ENCODE measurements around the gene TMEM263. TPM values are rescaled to one million over a fixed set of nuclear protein-coding genes. Genes with fewer than 3 reads are reported as not detected.
"Not testable (repeated sequence)": the region's sequence is repeated elsewhere in the genome, so short reads cannot be mapped to it uniquely, and the experiment has no call there.

TMEM263 gene
- polyA plus RNA-seq (ENCODE audit: insufficient read length in 4 of 4) = 10 to 100 TPM; 76.0 to 85.1 (median 81.3) TPM

DNA sequence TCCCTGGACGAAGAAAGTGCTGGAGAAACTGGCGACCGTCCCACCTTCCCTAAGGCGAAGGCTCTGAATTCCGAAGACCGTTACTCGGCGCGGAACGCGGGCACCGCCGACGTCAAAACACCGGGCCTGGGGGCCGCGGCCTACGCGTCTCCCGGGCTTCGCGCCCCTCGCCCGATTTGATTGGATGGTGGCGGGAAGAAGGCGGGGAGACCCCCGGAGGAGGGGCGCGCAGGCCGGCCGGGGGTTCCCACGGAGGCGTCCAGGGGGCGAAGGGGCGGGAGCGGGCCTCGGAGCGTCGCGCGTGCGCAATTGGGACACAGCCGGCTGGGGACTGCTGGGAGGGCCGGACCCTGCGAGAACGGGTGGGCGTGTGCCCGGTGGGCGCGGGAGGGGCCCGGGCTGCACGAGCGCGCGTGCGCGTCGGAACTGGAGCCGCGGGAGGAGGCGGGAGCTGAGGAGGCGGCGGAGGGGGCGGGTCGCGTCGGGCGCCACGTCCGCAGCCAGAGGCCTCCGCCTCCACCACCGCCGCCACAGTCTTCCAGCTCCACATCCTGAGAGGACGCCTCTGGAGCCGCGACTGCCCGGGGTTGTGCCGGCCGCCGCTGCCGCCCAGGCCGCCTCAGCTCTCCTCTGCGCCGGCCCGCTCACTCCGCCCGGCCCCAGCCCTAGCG lies at the start of gene TMEM263:
TMEM263 (plus strand) TSS at position 531 of the 671 bp plus-strand sequence. CDS start 11,210 bp downstream, outside the sequence.
- peak; percentile 83 to 96 (median 94) for DNase-seq (ENCODE audit: low read depth in 4 of 4, low spot score in 2 of 4)

DNA sequence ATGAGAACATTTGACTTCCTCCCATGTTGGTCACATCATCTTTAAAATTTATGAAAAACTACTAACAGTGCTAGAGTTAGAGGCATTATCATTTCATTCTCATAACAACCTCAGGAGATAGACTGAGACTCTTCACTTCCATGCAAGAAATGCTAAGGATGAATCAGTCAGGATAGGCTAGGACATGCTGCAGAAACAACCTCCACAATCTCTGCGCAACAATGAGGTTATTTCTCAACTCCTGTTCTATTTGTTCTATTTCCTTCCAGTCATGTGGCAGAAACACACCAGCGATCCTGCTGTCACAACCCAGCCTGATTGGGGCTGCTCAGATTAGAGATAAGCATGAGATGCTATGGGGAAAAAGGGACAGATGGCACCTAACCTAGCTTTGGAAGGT lies 49.0 kb upstream of the TMEM263 start:
- no peak for DNase-seq (ENCODE audit: low read depth in 4 of 4, low spot score in 2 of 4)

DNA sequence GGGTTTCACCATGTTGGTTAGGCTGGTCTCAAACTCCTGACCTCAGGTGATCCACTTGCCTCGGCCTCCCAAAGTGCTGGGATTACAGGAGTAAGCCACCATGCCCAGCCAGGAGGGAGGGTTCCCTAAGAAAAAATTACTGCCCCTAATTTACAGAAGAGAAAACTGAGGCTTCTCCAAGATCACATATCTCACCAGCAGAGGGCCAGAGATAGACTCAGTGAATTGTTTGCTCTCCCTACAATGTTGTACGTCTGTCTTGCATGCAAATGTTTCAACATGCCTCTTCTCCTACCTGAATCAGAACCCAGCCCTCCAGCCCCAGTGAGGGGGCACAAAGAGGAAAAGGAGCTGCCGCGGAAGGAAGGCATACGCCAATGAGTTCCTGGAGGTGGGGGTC lies 48.3 kb upstream of the TMEM263 start:
- no peak for DNase-seq (ENCODE audit: low read depth in 4 of 4, low spot score in 2 of 4)

DNA sequence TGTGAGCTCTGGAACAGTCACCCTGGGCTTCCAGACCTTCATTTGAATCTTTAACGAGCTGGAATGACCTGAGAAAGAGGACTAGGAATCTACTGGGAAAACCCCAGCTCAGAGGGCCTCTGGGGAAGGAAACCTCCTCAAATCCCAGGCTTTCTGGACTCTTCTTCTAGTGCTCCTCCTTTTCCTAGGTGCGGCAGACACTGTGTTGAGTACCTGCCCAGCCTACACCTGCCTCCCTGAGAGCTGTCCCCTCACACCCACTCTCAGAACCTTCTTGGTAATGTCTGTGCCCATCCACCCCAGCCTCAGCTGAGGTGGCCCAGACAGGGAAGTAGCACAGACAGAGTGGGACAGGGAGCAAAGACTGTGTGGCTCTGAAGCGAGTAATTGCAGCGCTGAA lies 47.9 kb upstream of the TMEM263 start:
- no peak for DNase-seq (ENCODE audit: low read depth in 4 of 4, low spot score in 2 of 4)

DNA sequence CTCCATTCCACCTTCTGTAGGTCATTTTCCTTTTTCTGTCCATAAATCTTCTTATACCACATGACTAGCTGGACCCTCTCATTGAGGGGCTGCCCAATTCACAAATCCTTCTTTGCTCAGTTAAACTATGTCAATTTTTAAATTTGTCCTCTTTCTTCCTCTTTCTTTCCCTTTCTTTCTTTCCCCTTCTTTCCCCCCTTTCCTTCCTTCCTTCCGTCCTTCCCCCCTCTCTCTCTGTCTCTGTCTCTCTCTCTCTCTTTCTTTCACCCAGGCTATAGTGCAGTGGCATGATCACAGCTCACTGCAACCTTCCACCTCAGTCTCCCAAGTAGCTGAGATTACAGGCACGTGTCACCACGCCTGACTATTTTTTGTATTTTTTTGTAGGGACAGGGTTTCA lies 47.1 kb upstream of the TMEM263 start:
- DNase-seq (ENCODE audit: low read depth in 4 of 4, low spot score in 2 of 4) = no peak

DNA sequence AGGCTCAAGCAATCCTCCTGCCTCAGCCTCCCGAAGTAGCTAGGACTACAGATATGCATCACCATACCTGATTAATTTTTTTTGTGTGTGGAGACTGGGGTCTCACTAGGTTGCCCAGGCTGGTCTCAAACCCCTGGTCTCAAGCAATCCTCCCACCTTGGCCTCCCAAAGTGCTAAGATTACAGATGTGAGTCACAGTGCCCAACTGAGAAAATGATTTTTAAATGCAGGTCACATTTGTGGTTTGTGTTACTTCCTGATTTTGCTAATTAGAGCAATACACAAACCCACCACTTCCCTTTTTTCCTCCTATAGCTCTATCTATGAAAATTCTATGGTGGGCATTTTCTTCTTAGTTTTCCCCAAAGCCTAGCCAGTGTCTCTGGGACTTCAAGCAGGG lies 45.5 kb upstream of the TMEM263 start:
- no peak for DNase-seq (ENCODE audit: low read depth in 4 of 4, low spot score in 2 of 4)

DNA sequence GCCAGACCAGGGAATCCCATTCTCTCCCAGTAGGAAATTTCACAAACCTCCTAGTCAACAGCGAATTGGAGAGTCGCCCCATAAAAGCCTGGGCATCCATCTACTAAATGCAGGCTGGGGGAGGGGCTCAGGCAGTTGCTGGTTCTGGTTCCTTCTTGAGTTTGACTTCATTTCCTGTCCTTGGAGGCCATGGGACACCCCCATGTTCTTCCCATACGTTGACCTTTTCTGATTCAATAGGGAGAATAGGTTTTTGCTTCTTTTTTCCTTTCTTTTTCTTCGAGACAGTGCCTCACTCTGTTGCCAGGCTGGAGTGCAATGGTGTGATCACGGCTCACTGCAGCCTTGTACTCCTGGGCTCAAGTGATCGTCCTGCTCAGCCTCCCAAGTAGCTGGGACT lies 44.1 kb upstream of the TMEM263 start:
- DNase-seq (ENCODE audit: low read depth in 4 of 4, low spot score in 2 of 4) = no peak

DNA sequence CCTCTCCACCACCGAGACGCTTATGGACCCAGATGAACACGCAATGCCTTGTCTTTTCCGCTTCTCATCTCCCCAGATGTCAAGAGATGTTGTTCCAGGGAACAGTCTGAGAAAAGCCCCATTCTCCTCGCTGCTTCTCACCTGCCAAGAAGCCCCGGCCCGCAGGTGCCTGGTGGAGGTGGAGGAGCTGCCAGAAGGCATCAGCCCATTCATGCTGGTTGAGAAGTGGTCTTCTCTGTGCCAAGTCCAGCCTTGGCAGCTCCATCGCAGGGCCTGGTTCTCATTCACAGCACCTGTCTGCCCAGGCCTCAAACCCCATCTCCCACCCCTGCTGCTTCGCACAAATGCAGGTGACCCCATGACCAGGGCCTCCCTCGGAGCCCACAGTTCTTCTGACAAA lies 42.3 kb upstream of the TMEM263 start:
- DNase-seq (ENCODE audit: low read depth in 4 of 4, low spot score in 2 of 4) = no peak

DNA sequence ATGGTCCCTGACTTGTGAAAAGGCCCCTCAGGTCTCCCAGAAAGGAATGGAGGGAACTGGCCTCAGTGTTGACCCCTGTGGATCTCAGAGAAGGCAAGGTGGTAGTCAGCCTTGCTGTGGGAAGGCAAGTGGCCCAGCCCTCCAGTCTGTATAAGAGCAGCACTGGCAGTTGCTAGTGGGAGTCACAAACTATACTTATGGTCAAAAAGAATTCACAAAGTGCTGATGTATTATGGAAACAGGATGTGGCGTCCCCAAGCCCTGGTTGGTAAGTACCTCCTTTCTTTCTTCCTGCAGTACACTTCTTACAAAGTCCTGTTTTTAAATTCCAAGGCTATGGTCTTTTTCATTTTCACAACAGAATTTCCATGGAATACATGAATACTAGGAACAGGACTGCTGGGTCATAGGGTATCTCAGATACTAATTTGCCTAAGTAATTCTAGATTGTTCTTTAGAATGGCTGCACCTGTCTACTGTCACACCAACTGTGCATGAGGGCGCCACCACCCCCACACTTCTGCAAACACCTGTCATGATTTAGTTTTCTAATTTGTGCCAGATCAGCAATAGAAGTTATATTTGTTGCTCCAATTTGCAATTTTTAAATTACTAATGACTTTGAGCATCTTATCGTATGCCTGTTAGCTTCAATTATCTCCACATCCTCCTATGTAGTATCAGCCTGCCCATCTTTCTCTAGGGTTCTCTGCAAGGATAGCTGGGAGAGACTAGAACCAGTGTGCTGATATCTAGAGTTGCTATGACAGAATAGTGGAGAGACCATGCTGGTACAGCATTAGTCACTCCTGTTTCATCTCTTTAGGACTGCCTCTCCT lies 40.7 kb upstream of the TMEM263 start:
- no peak for DNase-seq (ENCODE audit: low read depth in 4 of 4, low spot score in 2 of 4)

DNA sequence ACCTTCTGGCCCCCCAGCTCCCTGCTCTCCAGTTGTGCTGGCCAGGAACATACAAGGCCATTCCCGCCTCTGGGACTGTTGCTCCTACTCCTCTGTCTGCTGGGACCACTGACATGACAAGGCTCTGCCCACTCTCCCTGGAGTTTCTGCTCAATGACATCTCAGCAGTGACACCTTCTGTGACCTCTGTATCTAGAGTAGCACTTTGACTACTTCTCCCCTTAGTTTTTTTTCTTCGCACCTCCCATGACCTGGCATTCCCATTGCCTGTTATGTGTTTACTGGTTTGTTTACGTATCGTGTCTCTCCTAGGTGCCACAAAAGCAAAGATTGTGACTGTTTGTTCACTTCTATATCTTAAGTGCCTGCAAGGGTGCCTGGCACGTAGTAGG lies 40.1 kb upstream of the TMEM263 start:
- no peak for DNase-seq (ENCODE audit: low read depth in 4 of 4, low spot score in 2 of 4)

DNA sequence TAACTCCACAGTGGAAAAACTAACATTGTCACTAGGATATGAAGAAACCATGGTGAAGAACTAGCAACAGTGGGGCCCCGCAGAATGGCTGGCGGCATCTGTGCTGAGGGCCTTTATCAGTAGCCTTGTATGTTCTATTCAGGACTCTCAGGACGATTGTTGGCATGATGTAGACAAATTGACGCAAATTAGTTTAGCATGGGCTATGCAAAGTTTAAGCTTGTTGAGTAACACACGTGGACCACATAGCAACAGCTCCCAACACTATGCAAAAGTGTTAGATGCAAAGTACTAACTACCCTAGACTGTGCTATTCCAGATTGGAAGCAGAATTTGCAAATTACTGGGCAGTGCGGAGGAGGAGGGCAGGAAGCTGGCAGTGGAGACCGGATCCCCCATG lies 38.2 kb upstream of the TMEM263 start:
- DNase-seq (ENCODE audit: low read depth in 4 of 4, low spot score in 2 of 4) = no peak

DNA sequence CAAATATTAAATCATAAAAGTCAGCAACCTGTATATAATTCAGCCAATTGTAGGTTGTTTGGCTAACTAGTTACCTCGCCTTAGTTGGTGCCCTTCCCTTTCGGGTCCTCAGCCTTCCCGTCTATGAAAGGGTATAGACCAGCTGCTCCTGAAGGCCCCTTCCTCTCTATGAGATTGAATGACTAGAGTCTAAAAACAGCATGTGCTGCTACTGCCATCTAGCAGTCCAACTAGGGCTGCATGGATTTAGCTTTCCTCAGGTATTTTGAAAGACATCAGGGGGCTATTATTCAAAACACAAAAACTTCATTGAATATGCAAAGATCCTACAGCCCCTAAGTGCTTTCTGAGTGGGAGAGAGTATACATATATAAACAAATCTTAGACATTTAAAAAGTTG lies 37.0 kb upstream of the TMEM263 start:
- DNase-seq (ENCODE audit: low read depth in 4 of 4, low spot score in 2 of 4) = no peak

DNA sequence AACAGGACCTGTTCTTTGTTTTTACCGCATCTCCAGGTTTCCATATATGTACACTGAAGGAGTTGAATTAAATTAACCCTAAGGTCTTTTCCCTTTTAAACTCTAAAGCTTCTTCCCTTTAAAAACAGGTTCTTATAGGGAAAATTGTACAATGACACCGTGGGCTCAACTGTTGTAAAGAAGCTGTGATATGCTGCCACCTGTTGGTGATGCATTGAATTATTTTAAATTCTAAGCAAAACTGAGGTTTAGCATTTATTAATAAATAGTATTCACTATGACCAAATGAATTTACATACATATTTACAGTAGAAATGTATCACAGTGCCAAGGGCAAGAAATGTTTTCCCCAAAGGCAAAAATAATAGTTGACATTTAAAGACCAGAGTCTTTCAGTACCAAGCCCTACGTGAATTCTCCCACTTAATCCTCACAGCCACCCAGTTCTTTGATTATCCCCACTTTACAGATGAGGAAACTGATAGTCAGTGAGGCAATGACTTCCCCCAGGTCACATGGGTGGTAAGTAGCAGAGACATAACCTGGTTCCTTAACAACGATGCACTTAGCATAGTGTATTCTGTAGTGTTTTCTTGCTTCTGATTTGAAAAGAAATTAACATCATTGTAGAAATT lies 35.7 kb upstream of the TMEM263 start:
- no peak for DNase-seq (ENCODE audit: low read depth in 4 of 4, low spot score in 2 of 4)

DNA sequence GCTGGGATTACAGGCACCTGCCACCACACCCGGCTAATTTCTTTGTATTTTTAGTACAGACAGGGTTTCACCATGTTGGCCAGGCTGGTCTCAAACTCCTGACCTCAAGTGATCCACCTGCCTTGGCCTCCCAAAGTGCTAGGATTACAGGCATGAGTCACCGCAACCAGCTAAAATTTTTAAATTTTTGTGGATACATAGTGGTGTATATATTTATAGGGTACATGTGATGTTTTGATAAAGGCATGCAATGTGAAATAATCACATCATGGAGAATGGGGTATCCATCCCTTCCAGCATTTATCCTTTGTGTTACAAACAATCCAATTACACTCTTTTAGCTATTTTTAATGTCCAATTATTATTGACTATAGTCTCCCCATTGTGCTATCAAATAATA lies 33.7 kb upstream of the TMEM263 start:
- DNase-seq (ENCODE audit: low read depth in 4 of 4, low spot score in 2 of 4) = not testable (repeated sequence)

DNA sequence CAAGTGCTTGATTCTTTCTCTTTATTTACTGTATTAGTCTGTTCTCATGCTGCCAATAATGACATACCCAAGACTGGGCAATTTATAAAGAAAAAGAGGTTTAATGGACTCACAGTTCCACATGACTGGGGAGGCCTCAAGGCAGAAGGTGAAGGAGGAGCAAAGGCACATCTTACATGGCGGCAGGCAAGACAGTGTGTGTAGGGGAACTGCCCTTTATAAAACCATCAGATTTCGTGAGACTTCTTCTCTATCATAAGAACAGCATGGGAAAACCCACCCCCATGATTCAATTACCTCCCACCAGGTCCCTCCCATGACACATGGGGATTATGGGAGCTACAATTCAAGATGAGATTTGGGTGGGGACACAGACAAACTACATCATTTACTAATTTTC lies 32.1 kb upstream of the TMEM263 start:
- not testable (repeated sequence) for DNase-seq (ENCODE audit: low read depth in 4 of 4, low spot score in 2 of 4)

DNA sequence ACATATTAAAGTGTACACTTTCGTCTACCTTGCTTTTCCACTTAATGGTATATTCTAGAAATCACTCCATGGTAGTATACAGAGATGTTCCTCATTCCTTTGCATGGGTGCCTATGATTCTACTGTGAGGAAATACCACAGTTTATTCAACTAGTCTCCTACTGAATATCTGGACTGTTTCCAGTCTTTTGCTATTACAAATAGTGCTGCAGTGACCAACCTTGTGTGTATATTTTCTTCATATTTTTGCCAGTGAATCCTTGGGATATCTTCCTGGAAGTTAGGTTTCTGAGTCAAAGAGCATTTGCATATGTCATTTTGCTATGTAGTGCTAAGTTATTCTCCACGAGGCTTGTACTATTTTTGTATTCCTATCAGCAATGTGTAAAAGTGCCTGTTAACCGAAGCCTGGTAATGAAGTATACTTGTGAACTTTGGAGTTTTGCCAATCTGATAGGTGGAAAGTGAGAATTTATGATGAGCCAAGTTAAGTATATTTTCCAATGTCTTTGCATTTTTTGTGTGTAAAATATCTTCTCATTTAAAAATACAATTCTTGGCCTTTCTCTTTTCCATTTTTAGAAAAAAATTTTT lies 31.3 kb upstream of the TMEM263 start:
- no peak for DNase-seq (ENCODE audit: low read depth in 4 of 4, low spot score in 2 of 4)

DNA sequence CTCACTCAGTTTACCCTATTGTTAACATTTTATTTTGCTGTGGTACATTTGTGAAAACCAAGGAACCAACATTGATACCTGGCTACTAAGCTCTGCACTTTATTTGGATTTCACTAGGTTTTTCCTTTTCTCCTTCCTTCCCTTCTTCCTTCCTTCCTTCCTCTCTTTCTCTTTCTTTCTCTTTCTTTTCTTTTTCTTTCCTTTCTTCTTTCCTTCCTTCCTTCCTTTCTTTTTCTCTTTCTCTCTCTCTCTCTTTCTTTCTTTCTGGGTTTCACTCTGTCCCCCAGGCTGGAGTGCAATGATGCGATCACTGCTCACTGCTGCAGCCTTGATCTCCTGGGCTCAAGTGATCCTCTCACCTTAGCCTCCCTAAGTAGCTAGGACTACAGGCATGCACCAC lies 29.1 kb upstream of the TMEM263 start:
- no peak for DNase-seq (ENCODE audit: low read depth in 4 of 4, low spot score in 2 of 4)

DNA sequence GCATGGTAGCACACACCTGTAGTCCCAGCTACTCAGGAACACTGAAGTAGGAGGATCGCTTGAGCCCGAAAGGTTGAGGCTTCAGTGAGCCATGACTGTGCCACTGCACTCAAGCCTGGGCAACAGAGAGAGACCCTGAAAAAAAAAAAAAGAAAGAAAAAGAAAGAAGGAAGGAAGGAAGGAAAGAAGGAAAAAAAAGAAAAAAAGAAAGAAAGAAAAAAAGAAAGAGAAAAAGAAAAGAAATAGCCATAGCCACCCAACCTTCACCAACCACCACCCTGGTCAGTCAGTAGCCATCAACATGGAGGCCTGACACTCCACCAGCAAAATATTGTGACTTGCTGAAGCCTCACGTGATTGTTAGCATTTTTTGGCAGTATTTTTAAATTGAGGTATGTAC lies 21.4 kb upstream of the TMEM263 start:
- no peak for DNase-seq (ENCODE audit: low read depth in 4 of 4, low spot score in 2 of 4)

DNA sequence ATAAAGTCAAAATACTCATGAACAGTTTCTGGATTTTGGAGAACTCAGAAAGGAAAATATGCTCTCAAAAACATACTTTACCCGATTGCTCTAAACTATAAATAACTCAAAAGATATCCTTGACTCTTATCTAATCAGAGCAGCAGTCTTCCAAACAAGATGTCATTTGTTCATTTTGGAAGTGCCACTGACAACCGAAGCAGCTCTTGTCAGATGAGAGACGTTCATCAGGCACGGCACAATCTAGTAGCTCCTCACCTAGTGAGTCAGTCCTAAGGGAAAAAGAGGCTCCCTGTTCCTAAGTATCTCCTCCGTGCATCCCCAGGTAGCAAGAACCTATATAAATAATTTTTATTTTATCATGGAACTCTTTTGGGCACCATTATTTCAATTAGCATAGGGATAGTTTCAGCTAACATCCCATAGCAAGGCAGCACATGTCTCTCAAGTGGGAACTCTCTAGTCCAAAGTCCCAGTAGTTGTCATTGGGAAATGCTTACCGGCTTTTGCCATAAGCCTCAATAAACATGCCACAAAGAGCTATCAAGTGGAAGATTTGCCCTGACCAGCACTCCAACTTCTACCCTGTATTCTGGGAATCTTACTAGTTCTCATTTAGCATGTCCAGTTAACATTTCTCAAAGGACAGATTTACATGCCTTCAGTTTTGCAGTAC lies 14.1 kb upstream of the TMEM263 start:
- no peak for DNase-seq (ENCODE audit: low read depth in 4 of 4, low spot score in 2 of 4)

DNA sequence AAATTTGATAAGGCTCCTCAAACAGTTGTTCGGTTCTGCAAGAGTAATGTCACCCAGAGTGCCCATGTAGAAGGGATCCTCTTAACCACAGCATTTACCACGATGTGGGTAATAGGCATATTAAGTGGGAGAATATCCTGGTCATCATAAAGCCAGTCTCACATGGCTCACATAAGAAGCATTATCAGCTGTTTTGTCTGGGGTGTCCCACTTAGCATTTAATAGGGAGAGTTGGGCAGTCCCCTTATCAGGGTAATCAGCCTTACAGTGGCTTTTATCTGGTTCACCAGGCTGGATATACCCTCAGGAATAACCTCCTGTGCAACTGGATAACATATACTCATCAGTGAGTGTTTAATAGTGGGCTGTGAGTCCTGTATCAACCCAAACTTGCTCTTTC lies 12.9 kb upstream of the TMEM263 start:
- DNase-seq (ENCODE audit: low read depth in 4 of 4, low spot score in 2 of 4) = no peak

Data from left renal cortex interstitium (tissue), 4 donors.